ENCODE measurements around the gene ITGAL. TPM values are rescaled to one million over a fixed set of nuclear protein-coding genes. Genes with fewer than 3 reads are reported as not detected.

ITGAL gene
- total RNA-seq, 1 donor from 2014 or later, result 0.23 TPM

DNA sequence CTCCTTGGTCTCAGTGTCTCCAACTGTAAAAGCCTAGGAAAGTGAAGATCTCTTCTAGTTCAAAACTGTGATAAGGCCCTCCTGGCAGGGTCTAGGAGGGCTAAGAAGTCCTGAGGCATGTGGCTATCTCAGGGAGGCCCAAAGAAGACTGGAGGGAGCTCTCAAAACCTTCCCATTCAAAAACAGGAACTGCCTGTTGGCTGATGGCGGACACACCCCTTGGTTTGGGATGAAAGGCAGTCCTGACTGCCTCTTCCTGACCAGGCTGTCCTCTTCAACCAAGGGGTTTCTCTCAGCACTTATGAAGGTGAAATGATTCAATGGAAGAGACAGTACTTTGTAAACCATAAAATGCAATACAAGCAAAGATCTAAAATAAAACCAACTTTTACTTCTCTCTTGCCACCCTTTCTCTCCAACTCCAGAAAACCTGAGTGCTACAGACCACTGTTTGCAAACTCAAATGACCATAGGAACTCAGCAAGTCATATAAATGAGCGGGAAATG, 80.9 kb downstream of the ITGAL start:
- Histone ChIP-seq H2AFZ (ENCODE audit: low read depth, low read length) (no peak overlapping the region), H4K20me1 (ENCODE audit: insufficient read depth, low read length) (peaks cover 5% of the 10 kb centered on the region), H3K4me3 (ENCODE audit: insufficient read depth, low read depth, low read length) (no peak overlapping the region), H3K9me3 (ENCODE audit: insufficient read depth, low read depth, low read length) (no peaks in the 10 kb centered on the region), H3K36me3 (ENCODE audit: insufficient read depth, low read length) (no peaks in the 10 kb centered on the region), H3K79me2 (ENCODE audit: insufficient read depth, low read length) (peaks cover 24% of the 10 kb centered on the region), H3K27ac (ENCODE audit: low read depth, low read length) (no peak overlapping the region), H3K4me2 (ENCODE audit: low read length) (no peak overlapping the region), H3K27me3 (ENCODE audit: insufficient read depth, low read length) (no peaks in the 10 kb centered on the region), H3K4me1 (ENCODE audit: insufficient read depth, low read length) (peaks cover 9% of the 10 kb centered on the region), H3K9ac (ENCODE audit: low read length) (no peak overlapping the region)
- H3K27me3 Mint-ChIP-seq (ENCODE audit: low read depth, unreplicated experiment), result no peaks in the 10 kb centered on the region
- no peak overlapping the region for H3K27ac Mint-ChIP-seq (ENCODE audit: unreplicated experiment)
- H3K4me3 Mint-ChIP-seq (ENCODE audit: unreplicated experiment), result peak overlapping the region; percentile 14
- H3K9me3 Mint-ChIP-seq (ENCODE audit: unreplicated experiment), result no peaks in the 10 kb centered on the region
- TF ChIP-seq, protein P1, sequence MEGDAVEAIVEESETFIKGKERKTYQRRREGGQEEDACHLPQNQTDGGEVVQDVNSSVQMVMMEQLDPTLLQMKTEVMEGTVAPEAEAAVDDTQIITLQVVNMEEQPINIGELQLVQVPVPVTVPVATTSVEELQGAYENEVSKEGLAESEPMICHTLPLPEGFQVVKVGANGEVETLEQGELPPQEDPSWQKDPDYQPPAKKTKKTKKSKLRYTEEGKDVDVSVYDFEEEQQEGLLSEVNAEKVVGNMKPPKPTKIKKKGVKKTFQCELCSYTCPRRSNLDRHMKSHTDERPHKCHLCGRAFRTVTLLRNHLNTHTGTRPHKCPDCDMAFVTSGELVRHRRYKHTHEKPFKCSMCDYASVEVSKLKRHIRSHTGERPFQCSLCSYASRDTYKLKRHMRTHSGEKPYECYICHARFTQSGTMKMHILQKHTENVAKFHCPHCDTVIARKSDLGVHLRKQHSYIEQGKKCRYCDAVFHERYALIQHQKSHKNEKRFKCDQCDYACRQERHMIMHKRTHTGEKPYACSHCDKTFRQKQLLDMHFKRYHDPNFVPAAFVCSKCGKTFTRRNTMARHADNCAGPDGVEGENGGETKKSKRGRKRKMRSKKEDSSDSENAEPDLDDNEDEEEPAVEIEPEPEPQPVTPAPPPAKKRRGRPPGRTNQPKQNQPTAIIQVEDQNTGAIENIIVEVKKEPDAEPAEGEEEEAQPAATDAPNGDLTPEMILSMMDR (IDR thresholded peaks at IDR 0.05; ENCODE audit: insufficient read depth, low read depth, low read length), result no peak
- no peak for TF ChIP-seq EZH2 (IDR thresholded peaks at IDR 0.05; ENCODE audit: insufficient read depth, low read length)
- FAIRE-seq (no peak), DNase-seq (ENCODE audit: low read depth) (no peak)
- H3K36me3 Mint-ChIP-seq (ENCODE audit: low read depth, unreplicated experiment), result no peaks in the 10 kb centered on the region
- peaks cover 14% of the 10 kb centered on the region for H3K4me1 Mint-ChIP-seq (ENCODE audit: low read depth, unreplicated experiment)

DNA sequence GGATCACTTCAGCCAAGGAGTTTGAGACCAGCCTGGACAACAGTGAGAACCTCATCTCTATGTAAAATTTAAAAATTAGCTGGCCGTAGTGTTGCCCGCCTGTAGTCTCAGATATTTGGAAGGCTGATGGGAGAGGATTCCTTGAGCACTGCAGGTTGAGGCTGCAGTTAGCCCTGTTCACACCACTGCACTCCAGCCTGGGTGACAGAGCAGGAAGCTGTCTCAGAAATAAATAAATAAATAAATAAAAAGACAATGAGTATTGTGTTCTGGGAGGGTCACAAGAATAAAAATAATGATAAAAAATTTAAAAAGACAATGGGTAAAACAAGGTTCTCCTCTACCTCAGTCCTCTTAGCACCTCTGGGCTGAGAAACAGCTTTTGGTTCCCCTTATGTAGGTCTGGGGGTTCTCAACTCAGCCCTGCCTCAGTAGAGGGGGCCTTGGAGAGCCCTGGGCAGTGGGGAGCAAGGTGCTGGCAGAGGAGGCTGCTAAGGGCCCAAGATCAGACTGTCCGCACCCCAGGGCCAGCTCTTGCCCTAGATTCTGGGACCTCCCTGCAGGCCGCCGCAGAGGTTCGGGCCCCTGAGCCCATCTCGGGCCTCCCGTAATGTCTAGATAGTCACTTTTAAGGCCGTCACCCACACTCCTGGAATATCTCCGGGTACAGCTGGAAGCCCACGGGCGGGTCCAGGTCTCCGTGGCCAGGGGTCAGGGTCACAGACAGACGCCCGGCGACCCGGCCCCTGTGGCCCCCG, 82.2 kb downstream of the ITGAL start:
- Mint-ChIP-seq H3K36me3 (ENCODE audit: low read depth, unreplicated experiment) (no peaks in the 10 kb centered on the region), H3K4me1 (ENCODE audit: low read depth, unreplicated experiment) (peaks cover 5% of the 10 kb centered on the region), H3K9me3 (ENCODE audit: unreplicated experiment) (no peaks in the 10 kb centered on the region), H3K4me3 (ENCODE audit: unreplicated experiment) (no peak overlapping the region), H3K27me3 (ENCODE audit: low read depth, unreplicated experiment) (no peaks in the 10 kb centered on the region), H3K27ac (ENCODE audit: unreplicated experiment) (no peak overlapping the region)
- Histone ChIP-seq H3K27ac (ENCODE audit: low read depth, low read length) (no peak overlapping the region), H3K4me2 (ENCODE audit: low read length) (no peak overlapping the region), H3K4me1 (ENCODE audit: insufficient read depth, low read length) (peaks cover 9% of the 10 kb centered on the region), H3K27me3 (ENCODE audit: insufficient read depth, low read length) (no peaks in the 10 kb centered on the region), H4K20me1 (ENCODE audit: insufficient read depth, low read length) (peaks cover 5% of the 10 kb centered on the region), H2AFZ (ENCODE audit: low read depth, low read length) (no peak overlapping the region), H3K9me3 (ENCODE audit: insufficient read depth, low read depth, low read length) (no peaks in the 10 kb centered on the region), H3K9ac (ENCODE audit: low read length) (no peak overlapping the region), H3K36me3 (ENCODE audit: insufficient read depth, low read length) (no peaks in the 10 kb centered on the region), H3K79me2 (ENCODE audit: insufficient read depth, low read length) (peaks cover 24% of the 10 kb centered on the region), H3K4me3 (ENCODE audit: insufficient read depth, low read depth, low read length) (no peak overlapping the region)
- no peak for TF ChIP-seq EZH2 (IDR thresholded peaks at IDR 0.05; ENCODE audit: insufficient read depth, low read length)
- TF ChIP-seq, protein P1 (IDR thresholded peaks at IDR 0.05; ENCODE audit: insufficient read depth, low read depth, low read length), result no peak
- FAIRE-seq (no peak), DNase-seq (ENCODE audit: low read depth) (no peak)

All from astrocyte (in vitro differentiated cells and primary cell).